Measurements from ENCODE around the gene NPSR1. TPM values are rescaled to one million over a fixed set of nuclear protein-coding genes. Genes with fewer than 3 reads are reported as not detected.

NPSR1 gene
- total and polyA plus RNA-seq, 2 experiments from 2014 or later = not detected

GRCh38 chr7:34672430-34672829, 14.4 kb downstream of the NPSR1 start:
- Histone ChIP-seq H3K4me3 (no peak overlapping the region), H3K27me3 (no peaks in the 10 kb centered on the region), H4K20me1 (ENCODE audit: insufficient read depth, poor library complexity, severe bottlenecking) (no peaks in the 10 kb centered on the region), H3K36me3 (replicated peaks; ENCODE audit: insufficient read depth, low read depth) (no peaks in the 10 kb centered on the region), H3K4me1 (ENCODE audit: insufficient read depth) (no peaks in the 10 kb centered on the region), H2AFZ (no peak overlapping the region), H3K9me2 (replicated peaks; ENCODE audit: insufficient read depth) (no peaks in the 10 kb centered on the region), H3K27ac (no peak overlapping the region), H3K4me2 (no peak overlapping the region), H3K9me3 (ENCODE audit: low read depth) (no peaks in the 10 kb centered on the region), H3K79me2 (no peaks in the 10 kb centered on the region)
- 85% methylated on average over 6 of the region's 6 CpGs for WGBS (ENCODE audit: low lambda C conversion rate, missing lambda C conversion rate)
- TF ChIP-seq EZH2phosphoT487 (IDR thresholded peaks at IDR 0.05; ENCODE audit: low read depth, severe bottlenecking, unreplicated experiment) = no peak
- TF ChIP-seq, protein P1, sequence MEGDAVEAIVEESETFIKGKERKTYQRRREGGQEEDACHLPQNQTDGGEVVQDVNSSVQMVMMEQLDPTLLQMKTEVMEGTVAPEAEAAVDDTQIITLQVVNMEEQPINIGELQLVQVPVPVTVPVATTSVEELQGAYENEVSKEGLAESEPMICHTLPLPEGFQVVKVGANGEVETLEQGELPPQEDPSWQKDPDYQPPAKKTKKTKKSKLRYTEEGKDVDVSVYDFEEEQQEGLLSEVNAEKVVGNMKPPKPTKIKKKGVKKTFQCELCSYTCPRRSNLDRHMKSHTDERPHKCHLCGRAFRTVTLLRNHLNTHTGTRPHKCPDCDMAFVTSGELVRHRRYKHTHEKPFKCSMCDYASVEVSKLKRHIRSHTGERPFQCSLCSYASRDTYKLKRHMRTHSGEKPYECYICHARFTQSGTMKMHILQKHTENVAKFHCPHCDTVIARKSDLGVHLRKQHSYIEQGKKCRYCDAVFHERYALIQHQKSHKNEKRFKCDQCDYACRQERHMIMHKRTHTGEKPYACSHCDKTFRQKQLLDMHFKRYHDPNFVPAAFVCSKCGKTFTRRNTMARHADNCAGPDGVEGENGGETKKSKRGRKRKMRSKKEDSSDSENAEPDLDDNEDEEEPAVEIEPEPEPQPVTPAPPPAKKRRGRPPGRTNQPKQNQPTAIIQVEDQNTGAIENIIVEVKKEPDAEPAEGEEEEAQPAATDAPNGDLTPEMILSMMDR (IDR thresholded peaks at IDR 0.05; ENCODE audit: poor library complexity) = no peak
- TF ChIP-seq EZH2 (IDR thresholded peaks at IDR 0.05; ENCODE audit: borderline replicate concordance) = no peak
- no peak for DNase-seq (ENCODE audit: low spot score)

GRCh38 chr7:34673066-34673465, 15.0 kb downstream of the NPSR1 start:
- Histone ChIP-seq H2AFZ (no peak overlapping the region), H4K20me1 (ENCODE audit: insufficient read depth, poor library complexity, severe bottlenecking) (no peaks in the 10 kb centered on the region), H3K9me2 (replicated peaks; ENCODE audit: insufficient read depth) (no peaks in the 10 kb centered on the region), H3K4me2 (no peak overlapping the region), H3K79me2 (no peaks in the 10 kb centered on the region), H3K4me1 (ENCODE audit: insufficient read depth) (no peaks in the 10 kb centered on the region), H3K27ac (no peak overlapping the region), H3K27me3 (no peaks in the 10 kb centered on the region), H3K9me3 (ENCODE audit: low read depth) (no peaks in the 10 kb centered on the region), H3K4me3 (no peak overlapping the region), H3K36me3 (replicated peaks; ENCODE audit: insufficient read depth, low read depth) (no peaks in the 10 kb centered on the region)
- no peak for DNase-seq (ENCODE audit: low spot score)
- 87% methylated on average over 3 of the region's 3 CpGs for WGBS (ENCODE audit: low lambda C conversion rate, missing lambda C conversion rate)
- TF ChIP-seq, protein P1 (IDR thresholded peaks at IDR 0.05; ENCODE audit: poor library complexity) = no peak
- TF ChIP-seq EZH2 (IDR thresholded peaks at IDR 0.05; ENCODE audit: borderline replicate concordance) (no peak), EZH2phosphoT487 (IDR thresholded peaks at IDR 0.05; ENCODE audit: low read depth, severe bottlenecking, unreplicated experiment) (no peak)

GRCh38 chr7:34675749-34676374, 17.8 kb downstream of the NPSR1 start:
- Histone ChIP-seq H3K27me3 (no peaks in the 10 kb centered on the region), H3K4me3 (no peak overlapping the region), H2AFZ (no peak overlapping the region), H3K9me3 (ENCODE audit: low read depth) (no peaks in the 10 kb centered on the region), H3K36me3 (replicated peaks; ENCODE audit: insufficient read depth, low read depth) (no peaks in the 10 kb centered on the region), H3K9me2 (replicated peaks; ENCODE audit: insufficient read depth) (no peaks in the 10 kb centered on the region), H3K27ac (no peak overlapping the region), H3K4me2 (no peak overlapping the region), H3K79me2 (no peaks in the 10 kb centered on the region), H3K4me1 (ENCODE audit: insufficient read depth) (no peaks in the 10 kb centered on the region), H4K20me1 (ENCODE audit: insufficient read depth, poor library complexity, severe bottlenecking) (no peaks in the 10 kb centered on the region)
- DNase-seq (ENCODE audit: low spot score) = peak; percentile 19
- no peak for TF ChIP-seq EZH2phosphoT487 (IDR thresholded peaks at IDR 0.05; ENCODE audit: low read depth, severe bottlenecking, unreplicated experiment)
- TF ChIP-seq, protein P1 (IDR thresholded peaks at IDR 0.05; ENCODE audit: poor library complexity) = peak; percentile 56
- 40% methylated on average over 2 of the region's 2 CpGs for WGBS (ENCODE audit: low lambda C conversion rate, missing lambda C conversion rate)

Data from hepatocyte (in vitro differentiated cells).